GM23338 (cell line): Measurements from ENCODE around the gene FOXK2. TPM values are rescaled to one million over a fixed set of nuclear protein-coding genes. Genes with fewer than 3 reads are reported as not detected.

Experiments
- ATAC-seq: fragments of 200-7000 bp; cut with Tn5 transposase; 3 replicates; pipeline ENCODE4 v1.9.1; 2020
- DNase-seq: peaks from one replicate; pipeline ENCODE4 v3.0.0-alpha.2; 2015; ENCODE audit warnings: low spot score
- H2AFZ ChIP-seq: fragments of 200-600 bp; sonication (generic); 2 replicates; pipeline ENCODE4 v1.8.0; 2016; ENCODE audit warnings: antibody characterized with exemption, mild to moderate bottlenecking, moderate library complexity
- H3F3A ChIP-seq: fragments of 200-600 bp; sonication (generic); replicated peaks from 2 replicates; pipeline ENCODE4 v1.8.0; 2017; ENCODE audit warnings: antibody characterized with exemption, mixed run types, low read depth
- H3K27ac ChIP-seq: fragments of 200-600 bp; sonication (generic); 2 replicates; pipeline ENCODE4 v1.6.1; 2016; ENCODE audit warnings: low read depth
- H3K27me3 ChIP-seq: fragments of 200-600 bp; sonication (generic); 2 replicates; pipeline ENCODE4 v1.8.0; 2016; ENCODE audit warnings: mild to moderate bottlenecking, mixed run types, moderate library complexity; ENCODE audit not compliant: insufficient read depth
- H3K36me3 ChIP-seq: fragments of 200-600 bp; sonication (generic); 2 replicates; pipeline ENCODE4 v1.8.0; 2016; ENCODE audit warnings: mild to moderate bottlenecking; ENCODE audit not compliant: insufficient read depth
- H3K4me1 ChIP-seq: fragments of 200-600 bp; sonication (generic); 2 replicates; pipeline ENCODE4 v1.8.0; 2016; ENCODE audit warnings: mild to moderate bottlenecking, moderate library complexity; ENCODE audit not compliant: insufficient read depth
- H3K4me2 ChIP-seq: fragments of 200-600 bp; sonication (generic); 2 replicates; pipeline ENCODE4 v1.7.1; 2017; ENCODE audit warnings: mixed run types
- H3K4me3 ChIP-seq: fragments of 200-600 bp; sonication (generic); 2 replicates; pipeline ENCODE4 v1.6.1; 2016; ENCODE audit warnings: mixed run types
- H3K79me2 ChIP-seq: fragments of 200-600 bp; sonication (generic); replicated peaks from 2 replicates; pipeline ENCODE4 v1.8.0; 2017; ENCODE audit warnings: mild to moderate bottlenecking; ENCODE audit not compliant: insufficient read depth
- H3K9me2 ChIP-seq: fragments of 200-600 bp; sonication (generic); 2 replicates; pipeline ENCODE4 v1.8.0; 2017; ENCODE audit not compliant: insufficient read depth
- H4K20me1 ChIP-seq: fragments of 200-600 bp; sonication (generic); replicated peaks from 2 replicates; pipeline ENCODE4 v1.8.0; 2017; ENCODE audit warnings: mild to moderate bottlenecking; ENCODE audit not compliant: insufficient read depth
- H3K27ac Mint-ChIP-seq: 2 replicates; pipeline ENCODE4 v1.8.0; 2020; ENCODE audit warnings: inconsistent platforms, mild to moderate bottlenecking, moderate library complexity, mixed read lengths
- H3K27me3 Mint-ChIP-seq: 3 replicates; pipeline ENCODE4 v1.8.0; 2022; ENCODE audit warnings: low read depth, mild to moderate bottlenecking, moderate library complexity, mixed read lengths, inconsistent platforms; ENCODE audit not compliant: insufficient read depth, poor library complexity
- H3K36me3 Mint-ChIP-seq: 3 replicates; pipeline ENCODE4 v1.8.0; 2021; ENCODE audit warnings: low read depth, mild to moderate bottlenecking, inconsistent platforms, moderate library complexity, mixed read lengths
- H3K4me1 Mint-ChIP-seq: 3 replicates; pipeline ENCODE4 v1.8.0; 2020; ENCODE audit warnings: mild to moderate bottlenecking, inconsistent platforms, mixed read lengths
- H3K4me3 Mint-ChIP-seq: 3 replicates; pipeline ENCODE4 v1.8.0; 2021; ENCODE audit warnings: moderate library complexity, mild to moderate bottlenecking, inconsistent platforms, mixed read lengths
- H3K9me3 Mint-ChIP-seq: 3 replicates; pipeline ENCODE4 v1.8.0; 2020; ENCODE audit warnings: moderate library complexity, mild to moderate bottlenecking, inconsistent platforms, mixed read lengths
- CREB1 ChIP-seq: fragments of 250-450 bp; sonication (Bioruptor Pico); IDR thresholded peaks from 2 replicates; pipeline ENCODE4 v1.5.0; 2020; ENCODE audit warnings: low read depth, mild to moderate bottlenecking, moderate library complexity
- CTCF ChIP-seq, 2 experiments: fragments of 200-600 bp in 1 of 2; sonication (generic) in 1 of 2; conservative IDR thresholded peaks; 2 replicates each; pipeline versions ENCODE4 v1.5.1 to v1.6.1; 2016 to 2017; ENCODE audit warnings: antibody characterized with exemption in 2 of 2, low read depth in 2 of 2, mild to moderate bottlenecking in 2 of 2, moderate library complexity in 1 of 2
- EZH2 ChIP-seq: fragments of 200-600 bp; sonication (generic); IDR thresholded peaks from one replicate; pipeline ENCODE4 v1.8.0; 2017; ENCODE audit warnings: antibody characterized with exemption, mild to moderate bottlenecking, low read depth; ENCODE audit not compliant: unreplicated experiment
- JUNB ChIP-seq: IDR thresholded peaks from one replicate; pipeline ENCODE4 v1.6.1; 2016; ENCODE audit warnings: antibody characterized with exemption; ENCODE audit not compliant: unreplicated experiment
- NANOG ChIP-seq: IDR thresholded peaks from 2 replicates; pipeline ENCODE4 v1.6.1; 2016; ENCODE audit warnings: antibody characterized with exemption, borderline replicate concordance
- POLR2AphosphoS5 ChIP-seq: IDR thresholded peaks from 2 replicates; pipeline ENCODE4 v1.6.1; 2016; ENCODE audit warnings: antibody characterized with exemption, low read depth
- REST ChIP-seq: IDR thresholded peaks from one replicate; pipeline ENCODE4 v1.6.1; 2018; ENCODE audit warnings: antibody characterized with exemption; ENCODE audit not compliant: unreplicated experiment
- ZNF114 ChIP-seq: fragments of 250-450 bp; sonication (Bioruptor Pico); IDR thresholded peaks from 2 replicates; pipeline ENCODE4 v1.5.0; 2020; ENCODE audit warnings: mild to moderate bottlenecking, moderate library complexity
- ZNF331 ChIP-seq: fragments of 250-450 bp; sonication (Bioruptor Pico); IDR thresholded peaks from 2 replicates; pipeline ENCODE4 v1.5.0; 2020; ENCODE audit warnings: low read depth, mild to moderate bottlenecking, moderate library complexity
- ZNF462 ChIP-seq: fragments of 250-450 bp; sonication (Bioruptor Pico); IDR thresholded peaks from 2 replicates; pipeline ENCODE4 v1.5.0; 2020; ENCODE audit warnings: mild to moderate bottlenecking, moderate library complexity
- polyA plus RNA-seq: library from polyadenylated mRNA; unstranded; fragments of >200 nt; fragmentation: Nextera tagmentation; extraction: Ambion mirVana; gene quantifications from 2 replicates; pipeline ENCODE4 v1.2.1, GENCODE V29; 2016
- total RNA-seq: library from RNA; depleted of rRNA; stranded (reverse); fragments of >200 nt; shearing (Covaris generic); gene quantifications from 2 replicates; pipeline ENCODE4 v1.2.3, GENCODE V29; 2014

Gene FOXK2
- total and polyA plus RNA-seq, 2 experiments from 2014 or later: 12.3 to 66.0 TPM

- no peak for TF ChIP-seq ZNF114 (CRISPR knock-in tag)
- TF ChIP-seq ZNF331 (CRISPR knock-in tag): no peak
- TF ChIP-seq REST: no peak
These were observed 49.5 kb downstream of the FOXK2 start (continued) for GRCh38 chr17:82568997-82569393.

- H3K79me2 ChIP-seq: peaks cover 79% of the 10 kb centered on the region
- peaks cover 2% of the 10 kb centered on the region for H3K27me3 Mint-ChIP-seq
- H4K20me1 ChIP-seq: peaks cover 41% of the 10 kb centered on the region
- peaks cover 5% of the 10 kb centered on the region; the same call in 1 of the 2 replicates for H3F3A ChIP-seq
- H3K9me2 ChIP-seq: no peaks in the 10 kb centered on the region
- DNase-seq (no peak), ATAC-seq (no peak)
- peaks cover 15% of the 10 kb centered on the region for H3K4me1 Mint-ChIP-seq
- no peaks in the 10 kb centered on the region for H3K27me3 ChIP-seq
- no peak overlapping the region for H3K4me3 Mint-ChIP-seq
- no peaks in the 10 kb centered on the region for H3K9me3 Mint-ChIP-seq
- no peak overlapping the region for H3K4me3 ChIP-seq
- no peak overlapping the region for H3K4me2 ChIP-seq
- peaks cover 63% of the 10 kb centered on the region for H3K36me3 Mint-ChIP-seq
- no peaks in the 10 kb centered on the region for H3K4me1 ChIP-seq
- no peak overlapping the region for H3K27ac Mint-ChIP-seq
- no peak overlapping the region for H3K27ac ChIP-seq
- H2AFZ ChIP-seq: no peak overlapping the region
- H3K36me3 ChIP-seq: peaks cover 43% of the 10 kb centered on the region
- TF ChIP-seq ZNF462 (CRISPR knock-in tag): no peak
- no peak for TF ChIP-seq ZNF114 (CRISPR knock-in tag)
- no peak for TF ChIP-seq NANOG
- no peak for TF ChIP-seq CTCF (conservative IDR thresholded peaks at IDR 0.05; ENCODE audit: low read depth in 2 of 2)
- TF ChIP-seq POLR2AphosphoS5: no peak
- TF ChIP-seq CREB1 (CRISPR knock-in tag): no peak
- TF ChIP-seq JUNB: no peak
- TF ChIP-seq EZH2: no peak
- TF ChIP-seq ZNF331 (CRISPR knock-in tag): no peak
- TF ChIP-seq REST: no peak
These were observed 50.1 kb downstream of the FOXK2 start for GRCh38 chr17:82569621-82570020.
